Measurements from ENCODE around the gene TRIM34. TPM values are rescaled to one million over a fixed set of nuclear protein-coding genes. Genes with fewer than 3 reads are reported as not detected.

TRIM34 gene, protein sequence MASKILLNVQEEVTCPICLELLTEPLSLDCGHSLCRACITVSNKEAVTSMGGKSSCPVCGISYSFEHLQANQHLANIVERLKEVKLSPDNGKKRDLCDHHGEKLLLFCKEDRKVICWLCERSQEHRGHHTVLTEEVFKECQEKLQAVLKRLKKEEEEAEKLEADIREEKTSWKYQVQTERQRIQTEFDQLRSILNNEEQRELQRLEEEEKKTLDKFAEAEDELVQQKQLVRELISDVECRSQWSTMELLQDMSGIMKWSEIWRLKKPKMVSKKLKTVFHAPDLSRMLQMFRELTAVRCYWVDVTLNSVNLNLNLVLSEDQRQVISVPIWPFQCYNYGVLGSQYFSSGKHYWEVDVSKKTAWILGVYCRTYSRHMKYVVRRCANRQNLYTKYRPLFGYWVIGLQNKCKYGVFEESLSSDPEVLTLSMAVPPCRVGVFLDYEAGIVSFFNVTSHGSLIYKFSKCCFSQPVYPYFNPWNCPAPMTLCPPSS
- 4.6 and 10.2 TPM in 2 replicates for total RNA-seq

DNA sequence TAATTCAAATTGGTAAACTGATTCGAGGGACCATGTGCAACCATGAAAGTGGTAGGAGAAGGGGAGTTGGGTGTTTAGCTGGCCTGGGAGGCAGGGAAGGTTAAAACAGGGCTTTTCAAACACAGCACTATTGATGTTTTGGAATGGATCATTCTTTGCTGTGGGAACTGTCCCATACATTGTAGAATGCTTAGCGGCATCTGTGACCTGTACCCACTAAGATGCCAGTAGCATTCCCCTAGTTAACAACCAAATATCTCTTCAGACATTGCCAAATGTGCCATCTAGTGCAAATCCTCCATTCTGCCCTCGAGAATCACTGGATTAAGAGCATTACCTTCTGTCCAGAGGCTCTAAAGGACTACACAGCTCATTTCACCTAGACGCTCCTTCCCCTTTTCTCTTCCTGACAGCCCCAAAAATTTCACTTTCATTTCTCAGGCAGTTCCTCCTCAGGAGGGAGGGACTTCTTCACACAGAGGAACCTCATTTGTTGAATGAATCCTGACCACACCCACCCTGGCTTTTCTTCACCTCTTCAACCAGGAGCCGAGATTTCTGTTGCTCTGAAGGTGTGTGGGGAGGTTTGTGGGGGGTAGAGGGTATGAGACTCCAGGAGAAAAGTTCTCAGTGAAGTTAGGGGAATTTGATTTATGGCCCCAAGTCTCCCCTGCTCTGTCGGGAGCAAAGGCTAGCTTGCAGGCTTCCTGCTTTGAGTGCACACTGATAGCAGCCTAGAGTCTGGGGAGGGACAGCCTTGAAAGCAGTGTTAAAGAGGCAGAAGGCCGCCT, at the start of gene TRIM34:
Gene TRIM34 (plus strand): TSS at position 513 of the 791 bp plus-strand sequence. CDS start 7,331 bp downstream, outside the sequence.

GRCh38 chr11:5580577-5580976, 44.2 kb upstream of the TRIM34 start, which contains the start of gene OR52B6:
Gene OR52B6, plus strand, starts transcription at chr11:5580877. Its CDS starts 0 bp downstream, at chr11:5580877.

GRCh38 chr11:5596607-5597201, 28.1 kb upstream of the TRIM34 start, which contains the start of gene TRIM6:
Gene TRIM6, plus strand, starts transcription at chr11:5596637. Its CDS starts 261 bp downstream, at chr11:5596898.

DNA sequence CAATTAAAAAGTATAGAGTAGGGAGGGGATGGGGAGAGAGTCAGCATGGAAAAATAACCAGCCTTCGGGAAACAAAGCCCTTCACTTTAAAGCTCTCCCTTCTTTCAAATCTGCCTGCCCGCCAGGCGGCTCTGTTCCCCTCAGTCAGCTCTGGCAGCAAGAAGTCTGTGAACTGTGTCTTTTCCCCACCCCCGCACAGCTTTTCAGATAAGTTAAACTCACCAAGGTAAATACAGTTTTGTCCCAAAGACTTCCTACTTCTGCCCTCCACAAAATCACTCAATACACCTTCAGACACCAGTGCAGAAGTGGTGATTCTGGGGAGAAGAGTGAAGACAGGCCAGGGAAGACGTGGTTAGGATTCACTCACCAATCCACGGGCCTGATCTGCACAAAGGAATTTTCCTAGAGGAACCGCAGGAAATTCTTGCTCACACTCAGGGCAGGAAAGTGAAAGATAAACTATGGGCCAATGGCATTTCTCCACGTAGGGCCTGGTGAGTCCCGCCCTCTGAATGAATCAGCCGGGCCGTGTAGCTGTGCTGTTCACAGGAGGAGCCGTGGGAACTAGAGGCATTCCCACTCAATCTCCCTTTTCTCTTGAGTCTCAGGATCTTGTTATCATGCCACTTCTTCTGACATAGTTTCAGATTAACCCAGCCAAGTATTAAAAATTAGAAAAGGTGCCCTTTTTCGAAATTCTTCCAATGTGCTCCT, 60.0 kb downstream of the TRIM34 start, which contains the start of gene TRIM5:
Gene TRIM5 (minus strand): TSS at position 429 of the 717 bp plus-strand sequence. CDS start 4,897 bp downstream, outside the sequence.

GRCh38 chr11:5689551-5689983, 64.8 kb downstream of the TRIM34 start, which contains the start of gene TRIM22:
Gene TRIM22, plus strand, starts transcription at chr11:5689790. Its CDS starts 6,443 bp downstream, at chr11:5696233.

Other genes starting within 250 kb of the TRIM34 start
- gene OR51M1, start 241.2 kb upstream of the TRIM34 start, total RNA-seq: not detected in 2 replicates
- gene OR51Q1, start 202.9 kb upstream of the TRIM34 start, total RNA-seq: not detected in 2 replicates
- not detected in 2 replicates for gene OR51I1, start 183.5 kb upstream of the TRIM34 start, total RNA-seq
- not detected in 2 replicates for gene OR51I2, start 175.7 kb upstream of the TRIM34 start, total RNA-seq
- gene OR52D1, start 136.3 kb upstream of the TRIM34 start, total RNA-seq: not detected in 2 replicates
- gene UBQLN3, start 115.0 kb upstream of the TRIM34 start, total RNA-seq: not detected in 2 replicates
- not detected in 2 replicates for gene UBQLNL, start 108.3 kb upstream of the TRIM34 start, total RNA-seq
- gene OR52H1, start 76.5 kb upstream of the TRIM34 start, total RNA-seq: not detected in 2 replicates
- not detected in 2 replicates for gene OR52B6, start 44.1 kb upstream of the TRIM34 start, total RNA-seq
- gene TRIM6, start 28.4 kb upstream of the TRIM34 start, total RNA-seq: 4.0 and 9.2 TPM in 2 replicates
- gene TRIM5, start 60.1 kb downstream of the TRIM34 start, total RNA-seq: 18.2 and 24.1 TPM in 2 replicates
- gene TRIM22, start 64.8 kb downstream of the TRIM34 start, total RNA-seq: 15.5 and 48.8 TPM in 2 replicates
- gene OR56B1, start 111.4 kb downstream of the TRIM34 start, total RNA-seq: not detected in 2 replicates
- gene OR52N4, start 129.2 kb downstream of the TRIM34 start, total RNA-seq: not detected in 2 replicates
- not detected in 2 replicates for gene OR52N5, start 158.4 kb downstream of the TRIM34 start, total RNA-seq
- not detected in 2 replicates for gene OR52N1, start 166.3 kb downstream of the TRIM34 start, total RNA-seq
- not detected in 2 replicates for gene OR52N2, start 183.9 kb downstream of the TRIM34 start, total RNA-seq
- gene OR52E6, start 216.9 kb downstream of the TRIM34 start, total RNA-seq: not detected in 2 replicates
- gene OR52E8, start 232.7 kb downstream of the TRIM34 start, total RNA-seq: not detected in 2 replicates